Neural progenitor cell (in vitro differentiated cells): Measurements from ENCODE around the gene GNAI2.

Experiments
- CTCF ChIP-seq: fragments of 200-600 bp; sonication (generic); IDR thresholded peaks from 2 replicates; pipeline ENCODE4 v1.5.1; 2017; ENCODE audit warnings: antibody characterized with exemption, mild to moderate bottlenecking
- EZH2 ChIP-seq: fragments of 200-600 bp; sonication (generic); IDR thresholded peaks from 2 replicates; pipeline ENCODE4 v1.6.1; 2017; ENCODE audit warnings: antibody characterized with exemption, mild to moderate bottlenecking, moderate library complexity
- EZH2phosphoT487 ChIP-seq: fragments of 200-600 bp; sonication (generic); IDR thresholded peaks from 2 replicates; pipeline ENCODE4 v1.6.1; 2017; ENCODE audit warnings: antibody characterized with exemption

DNA sequence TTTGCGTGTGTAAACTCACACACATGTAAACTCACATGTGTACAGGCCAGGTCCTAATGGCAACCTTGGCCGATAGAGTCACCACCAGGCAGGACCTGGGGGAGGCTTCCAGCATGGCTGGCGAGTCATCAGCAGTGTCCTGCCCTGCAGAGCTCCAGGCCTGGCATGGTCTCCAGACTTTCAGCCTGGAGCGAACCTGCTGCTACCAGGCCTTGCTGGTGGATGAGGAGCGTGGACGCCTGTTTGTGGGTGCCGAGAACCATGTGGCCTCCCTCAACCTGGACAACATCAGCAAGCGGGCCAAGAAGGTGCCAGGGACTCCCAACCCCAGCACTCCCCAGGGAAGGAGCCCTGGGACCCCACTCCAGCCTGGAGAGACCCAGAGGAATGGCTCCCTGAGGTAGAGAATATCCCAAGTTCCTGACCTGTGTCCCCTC is 34.0 kb downstream of the GNAI2 start:
- TF ChIP-seq EZH2 (no peak), CTCF (no peak), EZH2phosphoT487 (no peak)
